Stimulated activated CD4-positive, alpha-beta T cell treated with anti-CD3 and anti-CD28 coated beads, Interleukin-15, amount 100 ng/mL, for 48 hours (primary cell): ENCODE data around the gene MCM7.

Experiments used
- DNase-seq, 2 donors: peaks; one replicate each; pipeline ENCODE4 v3.0.0-alpha.2; 2020; ENCODE audit warnings: low read depth in 2 of 2

The MCM7 gene

GRCh38 chr7:100071018-100071723, 30.0 kb downstream of the MCM7 start:
- no peak for DNase-seq

GRCh38 chr7:100069991-100070390, 31.2 kb downstream of the MCM7 start:
- DNase-seq = no peak

- no peak for DNase-seq
These were observed 34.2 kb downstream of the MCM7 start for GRCh38 chr7:100066953-100067352.

- no peak for DNase-seq
These were observed 35.6 kb downstream of the MCM7 start for GRCh38 chr7:100065452-100066186.

- no peak for DNase-seq
These were observed 37.0 kb downstream of the MCM7 start for GRCh38 chr7:100064162-100064561.

GRCh38 chr7:100063376-100063775, 37.8 kb downstream of the MCM7 start:
- no peak for DNase-seq

GRCh38 chr7:100061518-100062193, 39.5 kb downstream of the MCM7 start:
- DNase-seq = no peak

GRCh38 chr7:100059251-100059739, 41.9 kb downstream of the MCM7 start:
- no peak for DNase-seq

- no peak for DNase-seq
These were observed 44.2 kb downstream of the MCM7 start for GRCh38 chr7:100057006-100057405.

GRCh38 chr7:100053215-100053614, 48.0 kb downstream of the MCM7 start:
- DNase-seq = no peak

GRCh38 chr7:100051611-100052010, 49.6 kb downstream of the MCM7 start:
- DNase-seq = no peak

GRCh38 chr7:100049441-100050291, 51.5 kb downstream of the MCM7 start, which contains the start of gene ZSCAN21:
TSS of gene ZSCAN21 (plus strand) at chr7:100049774. CDS start at chr7:100057007, 7,233 bp downstream.
- DNase-seq = peak; percentile 58 to 73

GRCh38 chr7:100048680-100049079, 52.5 kb downstream of the MCM7 start:
- no peak for DNase-seq

- no peak for DNase-seq
These were observed 56.5 kb downstream of the MCM7 start for GRCh38 chr7:100044718-100045117.
